OCI-LY7 (cell line): ENCODE data around the gene TRPM2. TPM values are rescaled to one million over a fixed set of nuclear protein-coding genes. Genes with fewer than 3 reads are reported as not detected.
A peak's percentile ranks its signal among the peaks of the same experiment; 100 is the strongest.

Source experiments
- Bru-seq: library from RNA; stranded (reverse); fragments of 400-500 nt; gene quantifications from one replicate; lab custom pipeline; 2021; lab: Mats Ljungman, UMichigan
- BruChase-seq, 2 experiments: library from RNA; stranded (reverse); fragments of 400-500 nt; gene quantifications; one replicate each; lab custom pipeline; 2021; lab: Mats Ljungman, UMichigan
- BruUV-seq: library from RNA; stranded (reverse); fragments of 400-500 nt; replicated peaks from 2 replicates; lab custom pipeline; 2021; lab: Mats Ljungman, UMichigan
- CTCF ChIA-PET: fragments of 300-600 bp; sonication (Branson Sonifier 250); formaldehyde crosslinking; loops from one replicate; lab custom pipeline; 2022; ENCODE audit warnings: antibody characterized with exemption; ENCODE audit not compliant: unreplicated experiment; lab: Charles Lee
- POLR2A ChIA-PET: fragments of 300-600 bp; sonication (Branson Sonifier 250); formaldehyde crosslinking; loops from one replicate; lab custom pipeline; 2022; ENCODE audit warnings: antibody characterized with exemption; lab: Charles Lee
- DNase-seq: peaks from one replicate; pipeline ENCODE4 v3.0.0-alpha.2; 2015; ENCODE audit warnings: low spot score
- H2AFZ ChIP-seq: fragments of 200-600 bp; sonication (generic), shearing (Covaris generic); 2 replicates; pipeline ENCODE4 v1.6.1; 2014; ENCODE audit warnings: mild to moderate bottlenecking, antibody characterized with exemption, low read length, moderate library complexity
- H3K27ac ChIP-seq: fragments of 200-600 bp; sonication (generic); 2 replicates; pipeline ENCODE4 v1.5.1; 2014; ENCODE audit warnings: mixed run types, low read depth, mild to moderate bottlenecking, moderate library complexity, low read length, inconsistent platforms; ENCODE audit not compliant: poor library complexity, severe bottlenecking
- H3K36me3 ChIP-seq: fragments of 200-600 bp; sonication (generic); 2 replicates; pipeline ENCODE4 v1.6.1; 2014; ENCODE audit warnings: mild to moderate bottlenecking, antibody characterized with exemption, low read length, moderate library complexity, mixed read lengths; ENCODE audit not compliant: insufficient read depth
- H3K4me1 ChIP-seq: fragments of 200-600 bp; sonication (generic); 2 replicates; pipeline ENCODE4 v1.5.1; 2014; ENCODE audit warnings: mild to moderate bottlenecking, low read length; ENCODE audit not compliant: insufficient read depth, poor library complexity, severe bottlenecking
- H3K4me2 ChIP-seq: fragments of 200-600 bp; sonication (generic); 2 replicates; pipeline ENCODE4 v1.6.1; 2014; ENCODE audit warnings: mild to moderate bottlenecking, low read length
- H3K4me3 ChIP-seq: fragments of 200-600 bp; sonication (generic); 2 replicates; pipeline ENCODE4 v1.5.1; 2014; ENCODE audit warnings: mild to moderate bottlenecking, low read depth, low read length; ENCODE audit not compliant: poor library complexity, severe bottlenecking
- H3K79me2 ChIP-seq: fragments of 200-600 bp; sonication (generic); 2 replicates; pipeline ENCODE4 v1.6.1; 2016; ENCODE audit warnings: low read depth, mild to moderate bottlenecking, low read length, moderate library complexity, mixed read lengths; ENCODE audit not compliant: insufficient read depth
- H3K9me2 ChIP-seq: fragments of 200-600 bp; sonication (generic); 2 replicates; pipeline ENCODE4 v1.6.1; 2016; ENCODE audit warnings: mild to moderate bottlenecking, low read length, mixed read lengths; ENCODE audit not compliant: insufficient read depth
- H3K9me3 ChIP-seq: fragments of 200-600 bp; sonication (generic); 2 replicates; pipeline ENCODE4 v1.6.1; 2014; ENCODE audit warnings: mild to moderate bottlenecking, mixed run types, low read length, mixed read lengths
- H4K20me1 ChIP-seq: fragments of 200-600 bp; sonication (generic); 2 replicates; pipeline ENCODE4 v1.6.1; 2014; ENCODE audit warnings: mild to moderate bottlenecking, antibody characterized with exemption, low read length, moderate library complexity, mixed read lengths; ENCODE audit not compliant: insufficient read depth
- EZH2phosphoT487 ChIP-seq: fragments of 200-600 bp; sonication (generic); IDR thresholded peaks from 2 replicates; pipeline ENCODE4 v1.6.1; 2018; ENCODE audit warnings: low read depth, borderline replicate concordance, mild to moderate bottlenecking, mixed run types, antibody characterized with exemption, low read length, moderate library complexity, mixed read lengths
- intact Hi-C: fragments of 100-400 bp; cut with micrococcal nuclease; formaldehyde crosslinking; loops from one replicate; pipeline ENCODE4 v1.10.0; 2022; ENCODE audit not compliant: unreplicated experiment
- long read RNA-seq: library from polyadenylated mRNA; stranded (forward); transcript quantifications from one replicate; pipeline ENCODE4 v2.0.0, GENCODE V29; 2022
- total RNA-seq, 2 experiments: library from RNA; depleted of rRNA in 1 of 2; stranded (reverse); fragments of >200 nt in 1 of 2; shearing (Covaris generic) in 1 of 2; gene quantifications; 2 replicates each; pipeline ENCODE4 v1.2.3, GENCODE V29; 2014 to 2022
- TF ChIP-seq, protein P1 (sequence below): fragments of 200-600 bp; sonication (generic); conservative IDR thresholded peaks from 2 replicates; pipeline ENCODE4 v1.5.1; 2014; ENCODE audit warnings: mild to moderate bottlenecking, antibody characterized with exemption, low read length, moderate library complexity, mixed read lengths

TRPM2 gene
- total RNA-seq (2014; rRNA removed; shearing (Covaris generic)) (1.8 and 2.8 TPM in 2 replicates), total RNA-seq (2022) (3.8 and 7.1 TPM in 2 replicates), Bru-seq, nascent RNA (percentile 28 among the genes with signal in this experiment), BruChase-seq, experiment 1, labeled RNA remaining after a 6-hour chase (percentile 32 among the genes with signal in this experiment), BruChase-seq, experiment 2, labeled RNA remaining after a 2-hour chase (percentile 27 among the genes with signal in this experiment)
- long read RNA-seq, full-length matches to known transcripts, result 1 of 4 reads
- long read RNA-seq, partial matches to known transcripts, result 1 of 4 reads
- long read RNA-seq, other reads (novel, unspliced or antisense), result 2 of 4 reads

DNA sequence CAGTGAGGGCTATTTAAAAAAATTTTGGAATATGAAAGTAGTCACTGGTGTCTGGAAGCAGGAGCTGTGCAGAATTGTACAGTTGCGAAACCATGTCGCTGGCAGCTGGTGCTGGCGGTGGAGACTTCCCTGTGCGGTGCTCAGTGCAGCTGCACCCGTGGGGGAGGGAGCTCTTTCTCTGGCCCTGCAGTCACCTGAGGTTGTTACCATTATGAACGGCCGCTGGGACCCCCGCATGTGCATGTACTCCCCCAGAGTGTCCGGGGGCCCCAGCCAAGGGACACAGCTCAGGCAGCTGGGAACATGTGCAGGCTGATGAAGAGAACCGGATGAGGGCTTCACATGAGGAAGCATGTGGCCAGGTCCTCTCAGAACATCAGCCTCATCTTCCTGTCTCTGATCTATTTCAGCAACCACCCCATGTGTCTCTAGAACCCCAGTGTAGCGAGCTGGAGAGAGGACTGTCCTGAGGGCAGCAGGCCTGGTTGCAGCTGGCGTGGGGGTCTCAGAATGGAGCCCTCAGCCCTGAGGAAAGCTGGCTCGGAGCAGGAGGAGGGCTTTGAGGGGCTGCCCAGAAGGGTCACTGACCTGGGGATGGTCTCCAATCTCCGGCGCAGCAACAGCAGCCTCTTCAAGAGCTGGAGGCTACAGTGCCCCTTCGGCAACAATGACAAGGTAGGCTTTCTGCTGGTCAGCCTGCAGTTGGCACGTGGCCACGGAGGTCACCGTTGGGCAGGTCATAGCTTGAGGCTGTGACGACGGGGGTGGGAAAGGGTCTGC is at the start of gene TRPM2:
TRPM2 (plus strand) TSS at position 431 of the 780 bp plus-strand sequence; CDS start at position 511, 80 bp downstream.
- Histone ChIP-seq H3K9me2 (no peaks in the 10 kb centered on the region), H3K4me2 (peak within 1 kb of the TSS; percentile 47), H3K36me3 (no peaks in the 10 kb centered on the region), H3K4me1 (peaks cover 34% of the 10 kb centered on the region), H3K79me2 (no peaks in the 10 kb centered on the region), H3K4me3 (peak within 1 kb of the TSS; percentile 0), H3K27ac (peak within 1 kb of the TSS; percentile 41), H4K20me1 (no peaks in the 10 kb centered on the region), H3K9me3 (no peaks in the 10 kb centered on the region), H2AFZ (peak within 1 kb of the TSS; percentile 82)
- ChIA-PET POLR2A (interaction anchor here (0.5 to 1.1 kb wide), 5 partner anchors 9 to 347 kb away, joined by 3 to 7 read pairs (median 4); no protein-coding TSS in a partner anchor), CTCF (interaction anchor here (0.6 kb wide), 1 partner anchor 16 kb away, joined by 3 read pairs; no protein-coding TSS in a partner anchor)
- TF ChIP-seq EZH2phosphoT487, result no peak
- TF ChIP-seq, protein P1, sequence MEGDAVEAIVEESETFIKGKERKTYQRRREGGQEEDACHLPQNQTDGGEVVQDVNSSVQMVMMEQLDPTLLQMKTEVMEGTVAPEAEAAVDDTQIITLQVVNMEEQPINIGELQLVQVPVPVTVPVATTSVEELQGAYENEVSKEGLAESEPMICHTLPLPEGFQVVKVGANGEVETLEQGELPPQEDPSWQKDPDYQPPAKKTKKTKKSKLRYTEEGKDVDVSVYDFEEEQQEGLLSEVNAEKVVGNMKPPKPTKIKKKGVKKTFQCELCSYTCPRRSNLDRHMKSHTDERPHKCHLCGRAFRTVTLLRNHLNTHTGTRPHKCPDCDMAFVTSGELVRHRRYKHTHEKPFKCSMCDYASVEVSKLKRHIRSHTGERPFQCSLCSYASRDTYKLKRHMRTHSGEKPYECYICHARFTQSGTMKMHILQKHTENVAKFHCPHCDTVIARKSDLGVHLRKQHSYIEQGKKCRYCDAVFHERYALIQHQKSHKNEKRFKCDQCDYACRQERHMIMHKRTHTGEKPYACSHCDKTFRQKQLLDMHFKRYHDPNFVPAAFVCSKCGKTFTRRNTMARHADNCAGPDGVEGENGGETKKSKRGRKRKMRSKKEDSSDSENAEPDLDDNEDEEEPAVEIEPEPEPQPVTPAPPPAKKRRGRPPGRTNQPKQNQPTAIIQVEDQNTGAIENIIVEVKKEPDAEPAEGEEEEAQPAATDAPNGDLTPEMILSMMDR, result no peak
- BruUV-seq, result no TSS peak
- peak; percentile 73 for DNase-seq
- intact Hi-C loops, result no loop called here

DNA sequence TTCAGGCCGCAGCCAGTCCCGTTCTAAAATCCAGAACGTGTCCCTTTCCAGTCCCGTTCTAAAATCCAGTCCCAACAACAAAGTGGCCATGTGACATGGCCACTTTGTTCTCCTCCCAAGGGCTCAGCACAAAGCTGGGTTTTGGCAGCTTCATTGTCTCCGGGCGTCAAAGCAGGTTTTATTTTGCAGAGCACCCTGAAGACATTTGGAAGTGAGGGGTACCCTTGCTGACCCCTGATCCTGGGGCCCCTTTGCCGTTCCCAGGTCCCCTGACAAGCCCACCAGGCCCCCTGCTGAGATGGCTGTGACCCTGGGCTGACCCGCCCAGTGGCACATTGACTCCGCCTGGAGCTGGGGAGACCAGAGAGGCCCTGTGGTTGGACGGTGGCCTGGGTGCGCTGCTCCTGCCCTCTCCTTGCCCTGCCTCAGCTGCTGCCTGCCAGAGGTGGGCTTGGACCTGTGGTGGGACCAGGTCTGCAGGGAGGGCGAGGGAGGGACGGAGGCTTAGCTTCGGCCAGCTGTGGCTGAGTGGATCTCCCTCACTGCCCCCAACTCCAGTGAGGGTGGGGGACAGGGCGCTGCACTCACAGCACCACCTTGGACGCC is 49.3 kb upstream of the TRPM2 start:
- Histone ChIP-seq H3K9me3 (no peaks in the 10 kb centered on the region), H2AFZ (no peak overlapping the region), H3K27ac (no peak overlapping the region), H3K36me3 (peaks cover 9% of the 10 kb centered on the region; the same call in 1 of the 2 replicates), H3K79me2 (peaks cover 7% of the 10 kb centered on the region; the same call in 1 of the 2 replicates), H3K4me3 (no peak overlapping the region), H4K20me1 (no peaks in the 10 kb centered on the region; the same call in 1 of the 2 replicates), H3K9me2 (no peaks in the 10 kb centered on the region), H3K4me2 (0 out of 2 replicates have a peak overlapping the region, but pooled peaks have one; percentile 87), H3K4me1 (peaks cover 48% of the 10 kb centered on the region)
- POLR2A ChIA-PET, result interaction anchor here (0.7 to 0.9 kb wide), 2 partner anchors 499 to 1412 kb away, joined by 3 read pairs; no protein-coding TSS in a partner anchor
- no peak for DNase-seq
- BruUV-seq, result no TSS peak
- CTCF ChIA-PET, result no interaction called here
- intact Hi-C loops, result no loop called here
- TF ChIP-seq, protein P1, result no peak
- TF ChIP-seq EZH2phosphoT487, result no peak
